Skin of body (tissue), 2 donors: Measurements from ENCODE around the gene IL37. TPM values are rescaled to one million over a fixed set of nuclear protein-coding genes. Genes with fewer than 3 reads are reported as not detected.
"Not testable (repeated sequence)": the region's sequence is repeated elsewhere in the genome, so short reads cannot be mapped to it uniquely, and the experiment has no call there.

Source experiments
- DNase-seq: peaks from one replicate; lab custom pipeline; 2025; lab: John Stamatoyannopoulos, UW
- total RNA-seq: library from RNA; depleted of rRNA; stranded (reverse); fragments of >200 nt; gene quantifications from one replicate; pipeline ENCODE4 v1.2.3, GENCODE V29; 2014

The IL37 gene
- total RNA-seq, 1 donor from 2014 or later, result 2.0 TPM

GRCh38 chr2:112923237-112923966 lies 12.4 kb downstream of the IL37 start:
- no peak for DNase-seq

- no peak for DNase-seq
Observed at GRCh38 chr2:112923967-112924338, 13.0 kb downstream of the IL37 start.

- DNase-seq, result no peak
Observed at GRCh38 chr2:112924360-112924759, 13.4 kb downstream of the IL37 start.

DNA sequence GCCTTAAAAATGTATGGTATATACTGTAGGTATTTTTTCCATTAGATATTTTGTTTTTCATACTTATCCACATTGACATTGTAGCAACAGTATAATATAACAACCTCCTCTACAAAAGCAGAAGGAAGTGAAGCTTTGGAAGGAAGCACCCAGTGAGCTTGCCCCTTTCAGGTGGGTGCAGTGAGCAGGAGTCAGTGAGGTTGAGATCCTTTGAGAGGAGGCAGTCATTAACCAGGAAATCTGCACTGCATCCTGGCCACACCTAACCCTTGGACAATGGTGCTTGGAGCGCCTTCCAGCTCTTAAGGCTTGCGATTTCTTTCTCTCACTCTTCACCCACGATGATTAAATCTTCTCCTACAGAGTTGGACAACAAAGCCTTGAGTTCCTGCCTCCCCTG lies 13.9 kb downstream of the IL37 start:
- DNase-seq, result no peak

DNA sequence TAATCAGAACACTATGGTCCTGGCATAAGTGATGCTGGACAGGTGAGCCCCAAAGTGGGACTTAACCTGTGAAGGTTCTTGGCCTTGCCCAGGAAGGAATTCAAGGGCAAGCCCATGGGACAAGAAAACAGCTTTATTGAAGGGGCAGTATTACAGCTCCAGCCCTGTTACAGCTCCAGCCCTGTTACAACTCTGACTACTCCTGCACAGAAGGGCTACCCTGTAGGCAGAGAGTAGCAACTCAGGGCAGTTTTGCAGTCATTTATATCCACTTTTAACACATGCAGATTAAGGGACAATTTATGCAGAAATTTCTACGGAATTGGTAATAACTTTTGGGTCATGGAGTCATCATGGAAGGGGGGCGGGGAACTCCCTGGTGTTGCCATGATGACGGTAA lies 15.7 kb downstream of the IL37 start:
- no peak for DNase-seq

- DNase-seq, result no peak
Observed at GRCh38 chr2:112927745-112928144, 16.8 kb downstream of the IL37 start.

DNA sequence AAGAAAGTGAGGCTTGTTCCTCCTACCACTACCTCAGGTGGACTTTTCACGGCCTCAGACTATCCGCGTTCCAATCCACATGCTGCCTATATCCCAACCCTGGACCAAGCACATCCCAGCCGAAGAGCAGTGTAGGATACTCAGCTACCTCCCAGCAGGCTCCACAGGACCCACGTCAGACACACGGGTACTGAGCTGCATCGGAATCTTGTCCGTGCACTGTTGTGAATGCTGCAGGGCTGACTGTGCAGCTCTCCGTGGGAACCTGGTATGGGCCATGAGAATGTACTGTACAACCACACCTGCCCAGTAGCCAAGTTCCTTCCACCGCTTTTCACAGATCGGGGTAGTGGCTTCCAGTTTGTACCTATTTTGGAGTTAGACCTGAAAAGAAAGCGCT lies 22.3 kb downstream of the IL37 start:
- DNase-seq, result no peak

- DNase-seq, result not testable (repeated sequence)
Observed at GRCh38 chr2:112934117-112934516, 23.2 kb downstream of the IL37 start.

GRCh38 chr2:112936927-112937232 lies 25.9 kb downstream of the IL37 start:
- DNase-seq, result no peak

GRCh38 chr2:112938904-112939303 lies 27.9 kb downstream of the IL37 start:
- no peak for DNase-seq

DNA sequence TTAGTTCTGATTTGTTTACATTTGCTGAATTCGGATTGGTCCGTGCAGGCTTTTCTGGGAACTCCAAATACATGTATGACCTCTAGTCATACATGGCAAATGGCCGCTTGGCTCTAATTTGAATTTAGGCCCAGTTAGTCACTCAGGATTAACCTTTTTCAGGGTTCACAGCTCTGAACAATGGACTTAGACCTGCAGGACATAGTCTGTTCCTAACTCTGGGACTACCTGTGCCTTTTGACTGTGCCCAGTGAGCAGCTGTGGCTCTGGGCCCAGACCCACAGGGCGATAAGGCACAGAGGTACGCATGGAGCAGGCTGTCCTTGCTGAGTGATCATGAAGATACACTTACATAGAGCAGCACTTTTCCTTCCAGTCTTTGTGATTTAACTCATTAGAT lies 28.5 kb downstream of the IL37 start:
- no peak for DNase-seq

DNA sequence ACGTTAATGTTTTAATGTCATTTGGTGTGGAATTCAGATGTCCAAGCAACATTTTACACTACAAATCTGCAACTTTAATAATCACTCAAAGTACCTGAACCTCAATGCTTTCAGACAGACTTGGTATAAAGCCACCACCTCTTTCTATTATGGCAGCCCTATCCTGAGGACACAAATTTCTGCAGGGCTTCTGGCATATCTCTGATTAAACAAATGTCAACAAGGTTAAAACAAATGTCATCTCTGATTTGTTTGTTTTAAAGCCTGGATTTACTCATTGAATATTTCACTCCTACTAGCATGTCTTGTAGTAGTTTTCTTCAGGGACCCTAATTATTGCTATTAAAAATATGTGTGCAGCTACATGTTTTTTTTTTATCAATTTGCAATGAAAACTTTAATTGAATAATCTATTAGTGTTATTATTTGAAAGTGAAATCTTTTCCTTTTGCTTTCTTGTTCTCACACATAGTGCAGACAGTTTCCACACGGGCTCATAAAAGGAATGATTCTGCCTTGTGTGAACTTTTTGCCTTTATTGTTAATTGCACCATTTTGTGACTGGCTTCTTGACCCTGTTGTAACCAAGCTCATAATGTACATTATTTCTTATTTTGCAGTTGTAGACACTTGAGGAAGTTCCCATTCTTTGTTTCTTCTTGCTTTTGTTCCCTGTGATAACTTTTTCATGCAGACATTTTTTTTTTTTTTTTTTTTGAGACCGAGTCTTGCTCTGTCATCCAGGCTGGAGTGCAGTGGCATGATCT lies 30.1 kb downstream of the IL37 start:
- no peak for DNase-seq

GRCh38 chr2:112941753-112942653 lies 31.0 kb downstream of the IL37 start:
- DNase-seq, result no peak

GRCh38 chr2:112942654-112943002 lies 31.7 kb downstream of the IL37 start:
- DNase-seq, result no peak

- DNase-seq, result no peak
Observed at GRCh38 chr2:112944971-112945370, 34.0 kb downstream of the IL37 start.

DNA sequence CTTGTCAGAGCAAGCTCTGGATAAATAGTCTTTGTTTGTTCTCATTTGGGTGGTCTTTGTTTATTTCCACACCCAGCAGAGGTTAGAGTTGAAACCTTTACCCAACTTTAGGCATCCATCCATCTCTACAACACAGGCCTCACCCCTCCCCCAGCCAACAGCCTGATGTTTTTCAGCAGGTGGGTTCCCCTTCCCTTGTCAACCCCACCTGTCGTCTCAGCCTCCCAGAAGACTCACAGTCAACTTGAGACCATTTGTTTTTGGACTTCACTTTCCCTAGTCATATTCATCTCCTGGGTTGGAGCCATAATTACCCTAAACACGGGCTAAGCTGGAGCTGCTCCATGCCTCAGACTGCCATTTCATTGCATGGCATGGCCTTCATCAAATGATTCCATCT lies 35.1 kb downstream of the IL37 start:
- no peak for DNase-seq

- DNase-seq, result no peak
Observed at GRCh38 chr2:112947374-112947773, 36.4 kb downstream of the IL37 start.

DNA sequence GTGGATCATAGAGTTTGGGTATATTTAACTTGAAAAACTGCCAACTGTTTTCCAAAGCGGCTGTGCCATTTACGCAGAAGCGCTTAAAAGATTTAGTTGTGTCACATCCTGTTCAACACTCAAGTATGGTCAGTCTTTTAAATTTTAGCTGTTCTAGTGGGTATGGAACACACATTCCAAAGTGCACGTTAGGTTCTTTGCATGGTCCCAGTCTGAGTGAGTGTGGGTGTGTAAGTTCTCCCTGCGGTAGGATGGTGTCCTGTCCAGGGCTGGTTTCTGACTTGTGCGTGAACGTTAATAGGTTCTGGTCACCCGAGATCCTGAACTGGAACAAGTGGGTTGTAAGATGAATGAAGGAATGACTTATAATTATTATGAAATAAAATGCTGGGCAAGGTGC lies 38.5 kb downstream of the IL37 start:
- no peak for DNase-seq

GRCh38 chr2:112954364-112954763 lies 43.4 kb downstream of the IL37 start:
- DNase-seq, result no peak

- DNase-seq, result no peak
Observed at GRCh38 chr2:112957511-112957910, 46.5 kb downstream of the IL37 start.

- no peak for DNase-seq
Observed at GRCh38 chr2:112958428-112959108, 47.6 kb downstream of the IL37 start.
